ENCODE data around the gene CORO1C. TPM values are rescaled to one million over a fixed set of nuclear protein-coding genes. Genes with fewer than 3 reads are reported as not detected.

Gene CORO1C
- total RNA-seq, 1 donor from 2014 or later: 128 TPM

DNA sequence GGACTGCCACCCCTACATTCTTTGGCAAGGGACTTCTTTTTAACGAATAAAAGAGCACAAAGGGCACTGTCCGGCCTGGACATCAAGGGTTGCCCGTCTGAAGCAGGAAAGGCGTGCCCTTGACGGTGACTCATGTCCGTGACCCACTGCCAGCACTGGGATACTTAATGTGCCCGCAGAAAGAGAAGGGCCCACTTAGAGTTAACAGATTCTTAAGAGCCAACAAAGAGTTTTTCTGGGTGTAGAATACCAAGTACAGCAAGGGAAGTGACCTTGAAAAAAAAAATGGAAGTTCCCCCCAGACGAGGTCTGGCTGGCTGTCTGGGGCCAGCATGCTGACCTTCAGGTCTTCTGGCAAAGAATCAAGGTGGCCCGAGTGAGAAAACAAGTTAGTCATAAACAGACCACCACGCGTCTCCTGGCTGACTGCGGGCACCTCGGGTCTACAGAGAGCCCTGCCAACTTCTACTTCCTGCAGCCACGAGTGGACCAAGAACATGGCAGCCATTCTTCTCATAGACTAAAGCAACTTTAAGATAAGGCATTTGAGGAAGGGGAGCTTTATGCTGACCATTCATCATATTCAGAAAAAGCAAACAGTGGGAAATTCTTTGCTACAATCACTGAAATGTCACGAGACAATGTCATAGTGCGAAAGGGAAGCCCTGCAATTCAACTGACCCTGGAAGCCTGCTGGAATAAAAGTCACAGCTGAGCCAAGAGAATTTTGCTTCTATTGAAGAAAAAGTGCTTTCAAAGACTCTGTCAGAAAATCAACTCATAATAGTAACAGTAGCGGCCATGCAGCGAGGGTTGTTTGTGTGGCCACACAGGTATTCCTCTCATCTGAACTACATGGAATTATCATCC is 87.1 kb downstream of the CORO1C start:
- Mint-ChIP-seq H3K4me3 (no peak overlapping the region), H3K9me3 (no peaks in the 10 kb centered on the region), H3K27ac (peak overlapping the region; percentile 26), H3K36me3 (peaks cover 42% of the 10 kb centered on the region), H3K27me3 (ENCODE audit: insufficient read depth, low read depth) (peaks cover 5% of the 10 kb centered on the region), H3K4me1 (peaks cover 36% of the 10 kb centered on the region)
- no peak for TF ChIP-seq EZH2phosphoT487 (IDR thresholded peaks at IDR 0.05)
- no peak for TF ChIP-seq EZH2 (IDR thresholded peaks at IDR 0.05)
- Histone ChIP-seq H3K4me2 (no peak overlapping the region), H3K79me2 (ENCODE audit: low read depth) (no peaks in the 10 kb centered on the region), H3K27ac (no peak overlapping the region), H3K9me3 (ENCODE audit: low read depth) (no peaks in the 10 kb centered on the region), H3K27me3 (no peaks in the 10 kb centered on the region), H3K36me3 (no peaks in the 10 kb centered on the region), H3K4me1 (peaks cover 10% of the 10 kb centered on the region), H2AFZ (replicated peaks) (no peak overlapping the region), H3K4me3 (no peak overlapping the region), H4K20me1 (ENCODE audit: low read depth) (no peaks in the 10 kb centered on the region), H3K9ac (no peak overlapping the region), H3F3A (ENCODE audit: low read depth) (peaks cover 13% of the 10 kb centered on the region)
- no peak for DNase-seq (ENCODE audit: low spot score)

- Mint-ChIP-seq H3K4me1 (peaks cover 47% of the 10 kb centered on the region), H3K27me3 (ENCODE audit: insufficient read depth, low read depth) (peaks cover 5% of the 10 kb centered on the region), H3K4me3 (no peak overlapping the region), H3K36me3 (peaks cover 31% of the 10 kb centered on the region), H3K9me3 (no peaks in the 10 kb centered on the region), H3K27ac (no peak overlapping the region)
- no peak overlapping the region for H3K9ac ChIP-seq
- no peak for DNase-seq (ENCODE audit: low spot score)
- no peaks in the 10 kb centered on the region for H3K27me3 ChIP-seq
- H2AFZ ChIP-seq (replicated peaks): no peak overlapping the region
- peaks cover 20% of the 10 kb centered on the region for H3F3A ChIP-seq (ENCODE audit: low read depth)
- H3K27ac ChIP-seq: no peak overlapping the region
- no peak overlapping the region for H3K4me3 ChIP-seq
- H3K4me2 ChIP-seq: no peak overlapping the region
- no peaks in the 10 kb centered on the region for H3K36me3 ChIP-seq
- no peaks in the 10 kb centered on the region for H4K20me1 ChIP-seq (ENCODE audit: low read depth)
- peaks cover 21% of the 10 kb centered on the region for H3K4me1 ChIP-seq
- no peaks in the 10 kb centered on the region for H3K79me2 ChIP-seq (ENCODE audit: low read depth)
- H3K9me3 ChIP-seq (ENCODE audit: low read depth): no peaks in the 10 kb centered on the region
- TF ChIP-seq CTCF (IDR thresholded peaks at IDR 0.05): no peak
These were observed 88.2 kb downstream of the CORO1C start for GRCh38 chr12:108642899-108643654.

DNA sequence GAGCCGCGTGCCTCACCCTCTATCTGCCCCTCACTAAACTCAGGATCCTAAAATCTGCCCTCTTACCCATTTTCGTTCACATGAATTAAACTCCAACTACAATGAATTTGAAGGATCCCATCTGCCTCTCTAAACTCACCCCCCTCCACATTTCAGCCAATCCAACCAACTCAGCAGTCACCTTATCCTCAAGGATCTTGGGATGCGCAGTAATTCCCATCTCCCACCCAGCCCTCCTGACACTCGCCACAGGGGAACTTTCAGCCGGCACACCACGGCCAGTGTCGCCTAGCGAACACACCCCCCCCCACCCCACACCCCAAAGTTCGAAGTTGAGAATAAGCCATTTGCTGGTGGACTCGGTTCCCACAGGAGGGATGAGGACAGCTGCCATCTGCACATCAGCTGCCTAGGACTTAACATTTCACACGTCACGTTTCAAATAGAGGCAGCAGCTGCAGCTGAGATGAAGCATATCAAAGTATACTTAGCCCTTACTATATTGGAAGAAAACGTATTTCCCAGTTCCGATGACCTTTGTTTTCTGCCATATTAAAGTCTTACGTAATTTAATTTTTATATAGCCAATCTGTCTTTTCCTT is 88.9 kb downstream of the CORO1C start:
- Histone ChIP-seq H3K9ac (no peak overlapping the region), H3K27ac (no peak overlapping the region), H3K4me2 (no peak overlapping the region), H3K27me3 (no peaks in the 10 kb centered on the region), H3F3A (ENCODE audit: low read depth) (peaks cover 26% of the 10 kb centered on the region), H2AFZ (replicated peaks) (no peak overlapping the region), H3K36me3 (no peaks in the 10 kb centered on the region), H3K4me3 (no peak overlapping the region), H4K20me1 (ENCODE audit: low read depth) (no peaks in the 10 kb centered on the region), H3K9me3 (ENCODE audit: low read depth) (no peaks in the 10 kb centered on the region), H3K79me2 (ENCODE audit: low read depth) (no peaks in the 10 kb centered on the region), H3K4me1 (peaks cover 28% of the 10 kb centered on the region)
- no peak for TF ChIP-seq EZH2phosphoT487 (IDR thresholded peaks at IDR 0.05)
- TF ChIP-seq EZH2 (IDR thresholded peaks at IDR 0.05): no peak
- TF ChIP-seq CTCF (IDR thresholded peaks at IDR 0.05): no peak
- Mint-ChIP-seq H3K4me1 (peaks cover 52% of the 10 kb centered on the region), H3K27ac (peak overlapping the region; percentile 3), H3K9me3 (no peaks in the 10 kb centered on the region), H3K4me3 (no peak overlapping the region), H3K27me3 (ENCODE audit: insufficient read depth, low read depth) (peaks cover 5% of the 10 kb centered on the region), H3K36me3 (peaks cover 28% of the 10 kb centered on the region)
- no peak for DNase-seq (ENCODE audit: low spot score)
